GM21825 (cell line): ENCODE results near the gene EIF6.
"Not testable (repeated sequence)": the region's sequence is repeated elsewhere in the genome, so short reads cannot be mapped to it uniquely, and the experiment has no call there.

Experiments used
- ATAC-seq: cut with Tn5 transposase; IDR thresholded peaks from one replicate; pipeline ENCODE4 v1.9.1; 2021; ENCODE audit warnings: mild to moderate bottlenecking, moderate library complexity; ENCODE audit not compliant: unreplicated experiment

The EIF6 gene

DNA sequence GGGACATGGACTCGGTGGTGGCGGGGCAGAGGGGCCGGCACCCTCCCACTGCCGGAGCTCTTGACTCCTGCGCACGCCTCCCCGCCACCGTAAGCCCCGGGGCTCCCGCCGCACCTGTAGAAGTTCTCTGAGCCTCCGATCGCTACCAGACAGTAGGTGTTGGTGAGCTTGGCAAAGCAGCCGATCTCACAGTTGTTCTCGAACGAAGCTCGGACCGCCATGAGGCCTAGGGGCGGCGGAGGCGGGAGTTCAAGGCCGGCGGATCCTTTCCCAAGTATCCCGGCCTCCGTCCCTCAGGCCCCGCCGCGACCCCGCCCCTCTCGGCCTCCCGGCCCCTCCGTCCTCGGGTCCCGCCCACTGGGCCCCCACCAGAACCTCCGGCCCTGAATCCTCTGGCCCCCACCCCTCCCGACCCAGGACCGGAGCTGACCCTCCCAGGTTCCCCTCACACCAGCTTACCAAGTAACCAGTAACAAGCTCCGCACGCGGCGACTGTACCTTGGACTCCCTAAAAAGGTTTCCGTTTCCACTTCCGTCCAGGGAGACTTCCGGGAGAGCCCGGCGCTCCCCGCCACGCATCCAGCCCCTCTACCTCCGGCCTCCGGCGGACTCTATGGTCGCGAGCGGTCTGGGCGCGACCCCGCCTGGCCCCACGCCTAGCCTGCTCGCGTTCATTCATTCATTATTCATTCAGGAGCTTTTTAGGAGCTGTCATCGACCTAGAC lies at the start of gene EIF6:
Gene EIF6 (minus strand): TSS at position 506 of the 725 bp plus-strand sequence. CDS start 285 bp downstream, at position 221.
- no peak for ATAC-seq

GRCh38 chr20:35333606-35334005 lies 49.0 kb upstream of the EIF6 start:
- no peak for ATAC-seq

GRCh38 chr20:35332540-35333200 lies 48.1 kb upstream of the EIF6 start:
- no peak for ATAC-seq

- no peak for ATAC-seq
Observed at GRCh38 chr20:35329435-35330139, 45.0 kb upstream of the EIF6 start.

- no peak for ATAC-seq
Observed at GRCh38 chr20:35328689-35329088, 44.1 kb upstream of the EIF6 start.

DNA sequence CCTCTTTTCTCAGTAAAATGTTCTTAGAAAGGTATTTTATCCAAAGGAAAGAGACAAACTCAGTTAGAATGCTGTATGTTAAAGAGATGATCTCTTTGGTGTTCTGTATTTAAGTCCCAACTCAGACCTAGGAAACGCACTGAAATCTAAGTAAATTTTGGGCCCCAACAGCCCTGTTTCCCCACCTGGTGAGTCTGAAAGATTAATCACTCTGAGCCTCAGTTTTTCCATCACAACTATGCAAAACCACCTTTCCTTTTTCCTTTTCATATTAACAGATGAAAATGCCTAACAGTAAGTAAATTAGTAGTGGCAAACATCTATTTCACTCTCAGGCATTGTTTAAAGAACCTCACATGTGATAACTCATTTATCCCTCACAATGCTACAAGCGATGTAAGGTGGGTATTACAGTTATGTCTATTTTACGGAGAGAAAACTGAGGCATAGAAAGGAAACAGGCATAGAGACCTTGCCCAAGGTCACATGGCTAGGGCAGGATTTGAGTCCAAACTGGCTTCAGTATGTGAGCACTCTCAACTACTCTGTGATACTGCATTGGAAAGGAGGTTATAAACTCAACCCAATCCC lies 43.6 kb upstream of the EIF6 start:
- no peak for ATAC-seq

DNA sequence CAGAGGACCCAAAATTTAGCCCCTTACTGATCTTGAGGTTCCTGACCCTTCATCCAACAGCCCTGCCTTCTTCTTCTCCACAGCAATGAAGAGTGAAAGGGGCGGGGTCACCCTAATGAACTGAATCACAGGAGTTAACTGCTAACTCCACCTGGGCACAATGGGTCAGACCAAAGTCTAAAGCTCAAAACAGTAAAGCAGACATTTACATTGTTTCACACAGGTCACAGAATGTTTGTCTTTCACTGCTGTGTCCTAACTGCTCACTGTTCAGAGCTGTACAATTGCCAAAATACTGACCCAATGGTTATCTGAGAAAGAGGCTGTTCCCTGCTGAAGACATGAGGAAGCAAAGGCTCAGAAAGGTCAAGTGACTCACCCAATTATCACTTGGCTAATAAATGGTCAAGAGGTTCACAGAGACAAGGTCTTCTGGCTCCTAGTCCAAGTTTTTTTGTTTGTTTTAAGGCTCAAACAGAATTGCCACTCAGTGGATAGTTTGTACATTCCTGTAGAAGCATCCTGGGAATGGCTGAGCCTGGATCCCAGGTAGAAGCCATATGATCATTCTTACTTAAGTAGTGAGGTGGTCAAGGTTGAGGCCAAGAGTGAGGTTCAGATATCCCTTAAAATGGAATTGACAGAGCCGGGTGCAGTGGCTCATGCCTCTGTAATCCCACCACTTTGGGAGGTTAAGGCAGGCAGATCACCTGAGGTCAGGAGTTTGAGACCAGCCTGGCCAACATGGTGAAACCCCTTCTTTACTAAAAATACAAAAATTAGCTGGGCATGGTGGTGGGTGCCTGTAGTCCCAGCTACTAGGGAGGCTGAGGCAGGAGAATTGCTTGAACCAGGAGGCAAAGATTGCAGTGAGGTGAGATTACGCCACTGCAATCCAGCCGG lies 42.8 kb upstream of the EIF6 start:
- ATAC-seq: no peak

GRCh38 chr20:35326740-35327073 lies 42.1 kb upstream of the EIF6 start:
- no peak for ATAC-seq

DNA sequence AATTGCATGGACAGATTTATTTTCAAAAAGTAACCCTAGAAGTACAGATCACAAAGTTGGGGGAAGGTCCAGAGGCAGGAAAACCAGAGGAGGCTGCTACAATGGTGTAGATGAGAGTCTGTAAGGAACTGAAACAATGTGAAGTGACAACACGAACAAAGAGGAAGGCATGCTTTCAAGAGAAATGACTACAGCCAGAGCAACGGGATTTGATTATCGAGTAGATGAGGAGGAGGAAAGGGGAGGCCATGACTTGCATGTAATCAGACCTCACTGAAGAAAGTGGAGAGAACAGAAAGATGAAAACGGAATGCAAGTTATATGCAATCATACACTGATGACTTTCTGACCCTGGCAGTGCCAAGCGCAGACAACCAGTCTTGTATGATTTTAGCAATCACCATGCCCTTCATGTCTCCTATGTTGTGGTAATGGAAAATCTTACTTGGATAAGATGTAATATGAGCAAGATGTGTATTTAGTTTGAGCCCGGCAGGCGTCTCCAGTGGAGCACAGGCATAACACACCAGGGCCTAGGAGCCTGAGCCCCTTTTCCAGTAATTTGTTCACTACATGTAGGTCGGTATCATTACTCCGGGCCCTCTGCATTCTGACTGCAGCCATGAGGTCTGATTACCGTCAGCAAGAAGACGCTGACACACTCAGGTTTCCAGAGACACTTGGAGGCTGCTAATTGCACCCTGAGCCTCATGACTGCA lies 41.6 kb upstream of the EIF6 start:
- ATAC-seq: no peak

GRCh38 chr20:35325401-35325800 lies 40.8 kb upstream of the EIF6 start:
- no peak for ATAC-seq

GRCh38 chr20:35320396-35321126 lies 36.0 kb upstream of the EIF6 start:
- ATAC-seq: no peak

DNA sequence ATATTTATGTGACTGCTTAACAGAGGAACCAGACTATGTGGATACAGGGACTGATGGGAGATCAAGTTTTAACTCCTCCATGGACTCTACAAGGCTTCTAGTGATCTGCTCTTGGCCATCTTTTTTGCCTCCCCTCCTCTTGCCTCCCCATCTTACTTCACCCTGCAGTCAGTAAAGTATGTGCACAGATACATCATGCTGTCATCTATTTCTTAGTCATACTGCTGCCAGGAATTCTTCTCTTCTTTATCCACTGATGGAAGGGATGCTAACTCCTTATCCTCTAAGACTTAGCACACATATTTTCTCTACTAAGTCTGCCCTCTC lies 35.3 kb upstream of the EIF6 start:
- no peak for ATAC-seq

DNA sequence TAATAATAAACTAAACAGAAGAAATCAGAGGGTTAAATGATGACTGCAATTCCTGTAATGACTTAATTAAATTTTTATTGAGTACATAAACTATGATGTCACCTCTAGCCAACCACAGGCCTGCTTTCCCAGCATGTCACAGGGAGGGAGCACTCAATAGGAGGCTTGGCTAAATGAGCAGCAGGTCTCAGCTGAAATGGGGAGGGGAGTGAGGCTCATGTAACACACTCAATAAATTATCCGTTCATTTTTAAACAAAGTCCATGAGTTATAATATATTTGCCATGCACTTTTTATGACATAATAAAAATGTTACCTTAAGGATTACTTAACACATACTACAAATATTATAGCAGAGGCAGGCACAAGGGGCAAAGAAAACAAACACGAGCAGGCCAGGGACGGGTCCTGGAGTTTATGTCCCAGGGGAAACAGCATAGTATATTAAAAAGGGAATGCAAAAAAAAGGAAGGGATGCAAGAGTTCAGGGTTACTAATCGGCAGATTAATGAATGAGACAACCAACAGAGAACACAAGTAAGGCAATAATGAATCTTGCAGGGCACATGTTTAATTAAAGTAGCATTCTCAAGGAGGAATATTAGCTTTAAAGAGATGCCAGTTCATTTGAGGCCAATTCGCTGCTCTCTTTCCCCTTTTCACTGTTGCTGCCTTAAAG lies 34.8 kb upstream of the EIF6 start:
- ATAC-seq: no peak

GRCh38 chr20:35318502-35319157 lies 34.1 kb upstream of the EIF6 start:
- no peak for ATAC-seq

DNA sequence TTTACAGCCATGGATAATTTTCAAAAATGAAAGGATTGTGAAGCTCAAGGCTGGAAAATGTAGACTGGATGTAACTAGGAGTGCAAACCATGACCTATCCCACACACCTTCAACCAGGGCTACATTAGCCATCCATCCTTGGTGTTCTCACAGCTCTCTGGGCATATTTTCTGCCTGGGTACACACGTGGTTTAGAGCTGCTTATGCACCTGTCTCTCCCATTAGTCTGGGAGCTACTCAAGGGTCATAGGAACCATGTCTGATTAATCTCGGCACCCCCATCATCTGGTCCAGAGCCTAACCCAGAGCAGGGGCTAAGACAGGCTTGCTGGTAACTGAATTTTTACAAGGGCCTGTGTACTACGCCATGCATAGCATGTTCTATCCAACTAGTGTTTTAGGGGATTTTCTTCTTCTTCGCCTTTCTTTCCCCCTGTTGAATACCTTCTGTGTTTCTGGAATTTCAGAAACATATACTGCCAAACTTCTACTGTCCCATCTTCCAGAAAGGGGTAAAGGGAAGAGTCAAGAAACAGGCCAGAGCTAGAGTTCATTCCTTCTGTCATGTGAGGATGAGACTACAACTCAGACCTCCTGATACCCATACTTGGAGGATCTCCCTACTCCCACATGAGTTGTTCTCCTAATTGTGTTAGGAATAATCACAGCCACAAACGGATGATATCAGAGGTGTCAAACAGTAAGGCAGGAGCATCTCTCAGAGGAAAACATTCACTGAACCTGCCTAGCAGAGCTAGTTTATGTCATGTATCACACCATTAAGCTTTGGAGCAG lies 33.0 kb upstream of the EIF6 start:
- ATAC-seq: no peak

GRCh38 chr20:35316086-35316485 lies 31.5 kb upstream of the EIF6 start:
- no peak for ATAC-seq

GRCh38 chr20:35315632-35316020 lies 31.1 kb upstream of the EIF6 start:
- ATAC-seq: not testable (repeated sequence)
